Activated gamma-delta T cell treated with anti-CD3 and anti-CD28 coated beads, Interleukin-2, amount 50 U/mL, for 16 hours (primary cell): ENCODE measurements around the gene NBPF11.
"Not testable (repeated sequence)": the region's sequence is repeated elsewhere in the genome, so short reads cannot be mapped to it uniquely, and the experiment has no call there.

Source experiments
- DNase-seq: peaks from one replicate; pipeline ENCODE4 v3.0.0-alpha.2; 2020; ENCODE audit warnings: low read depth

NBPF11 gene

GRCh38 chr1:148149050-148149815 lies 2.8 kb downstream of the NBPF11 start:
- DNase-seq: not testable (repeated sequence)

DNA sequence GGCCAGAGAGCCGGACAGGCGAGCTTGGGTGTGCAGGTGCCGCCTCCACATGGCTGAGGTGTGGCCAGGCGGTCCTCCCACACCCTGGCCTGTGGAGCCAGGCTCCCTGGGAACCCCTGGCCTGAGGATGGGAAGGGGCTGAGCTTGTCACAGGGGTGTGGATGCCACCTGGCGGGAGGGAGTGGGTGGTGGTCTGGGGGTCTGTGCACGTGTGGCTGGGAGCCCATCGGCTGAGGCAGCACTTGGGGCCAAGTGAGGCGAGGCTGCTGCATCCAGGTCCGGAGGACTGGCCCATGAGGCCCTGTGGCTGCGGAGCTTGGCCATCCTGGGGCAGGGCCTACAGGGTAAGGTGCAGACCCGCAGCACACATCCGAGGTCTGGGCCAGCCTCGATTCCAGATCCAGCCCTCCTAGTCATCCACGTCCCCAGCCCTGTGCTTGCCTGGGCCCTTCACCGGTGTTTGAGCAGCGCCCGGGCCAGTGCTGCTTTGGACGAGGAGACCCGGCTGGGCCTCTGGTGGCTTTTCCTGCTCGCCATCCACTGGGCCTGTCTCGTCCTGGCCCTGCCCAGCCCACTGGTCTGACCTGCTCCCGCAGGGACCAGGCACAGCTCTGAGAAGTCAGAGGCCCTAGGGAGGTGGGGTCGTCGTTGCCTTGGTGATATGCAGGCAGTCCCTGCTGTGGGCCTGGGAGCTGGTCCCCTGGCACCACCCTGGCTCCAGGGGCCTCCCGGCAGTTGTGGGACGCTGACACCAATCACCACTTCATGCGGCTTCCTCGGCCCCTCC lies 4.8 kb downstream of the NBPF11 start:
- DNase-seq: not testable (repeated sequence)

DNA sequence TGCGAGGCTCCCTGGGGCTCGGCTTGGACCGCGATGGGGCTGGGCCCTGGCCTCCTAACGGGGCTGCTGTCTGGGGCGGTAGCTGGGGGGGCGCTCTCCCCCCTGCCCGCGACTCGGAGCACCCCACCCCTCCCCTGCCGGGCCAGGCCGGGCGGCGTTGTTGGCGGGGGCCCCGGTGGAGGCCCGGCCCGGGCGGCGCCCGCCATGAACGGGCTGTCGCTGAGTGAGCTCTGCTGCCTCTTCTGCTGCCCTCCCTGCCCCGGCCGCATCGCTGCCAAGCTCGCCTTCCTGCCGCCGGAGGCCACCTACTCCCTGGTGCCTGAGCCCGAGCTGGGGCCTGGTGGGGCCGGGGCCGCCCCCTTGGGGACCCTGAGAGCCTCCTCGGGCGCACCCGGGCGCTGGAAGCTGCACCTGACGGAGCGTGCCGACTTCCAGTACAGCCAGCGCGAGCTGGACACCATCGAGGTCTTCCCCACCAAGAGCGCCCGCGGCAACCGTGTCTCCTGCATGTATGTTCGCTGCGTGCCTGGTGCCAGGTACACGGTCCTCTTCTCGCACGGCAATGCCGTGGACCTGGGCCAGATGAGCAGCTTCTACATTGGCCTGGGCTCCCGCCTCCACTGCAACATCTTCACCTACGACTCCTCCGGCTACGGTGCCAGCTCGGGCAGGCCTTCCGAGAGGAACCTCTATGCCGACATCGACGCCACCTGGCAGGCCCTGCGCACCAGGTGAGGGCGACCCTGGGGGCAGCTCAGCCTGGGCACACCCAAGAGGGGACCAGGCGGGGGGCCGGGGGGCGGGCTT lies 5.7 kb downstream of the NBPF11 start:
- not testable (repeated sequence) for DNase-seq

DNA sequence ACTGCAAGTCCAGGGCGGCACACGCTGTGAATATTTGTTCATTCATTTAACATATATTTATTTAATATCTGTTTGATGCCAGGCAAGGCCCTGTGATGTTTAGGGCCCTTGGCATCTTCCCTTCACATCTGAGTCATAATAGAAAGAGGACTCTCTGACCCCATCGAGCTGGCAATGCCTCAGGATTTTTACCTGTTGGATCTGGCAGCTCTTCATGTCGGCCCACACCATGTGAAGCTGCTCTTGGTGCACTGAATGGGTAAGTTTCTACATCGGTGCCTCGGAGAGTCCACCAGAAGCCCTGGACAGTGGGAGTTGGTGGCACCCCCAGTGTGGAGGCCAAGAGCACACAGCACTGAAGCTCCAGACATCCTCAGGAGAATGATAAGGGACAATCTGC lies 8.9 kb downstream of the NBPF11 start:
- DNase-seq: not testable (repeated sequence)

- not testable (repeated sequence) for DNase-seq
These were observed 10.1 kb downstream of the NBPF11 start for GRCh38 chr1:148141936-148142335.

GRCh38 chr1:148138606-148139005 lies 13.5 kb downstream of the NBPF11 start:
- DNase-seq: not testable (repeated sequence)

GRCh38 chr1:148122341-148122740 lies 29.7 kb downstream of the NBPF11 start:
- DNase-seq: not testable (repeated sequence)

DNA sequence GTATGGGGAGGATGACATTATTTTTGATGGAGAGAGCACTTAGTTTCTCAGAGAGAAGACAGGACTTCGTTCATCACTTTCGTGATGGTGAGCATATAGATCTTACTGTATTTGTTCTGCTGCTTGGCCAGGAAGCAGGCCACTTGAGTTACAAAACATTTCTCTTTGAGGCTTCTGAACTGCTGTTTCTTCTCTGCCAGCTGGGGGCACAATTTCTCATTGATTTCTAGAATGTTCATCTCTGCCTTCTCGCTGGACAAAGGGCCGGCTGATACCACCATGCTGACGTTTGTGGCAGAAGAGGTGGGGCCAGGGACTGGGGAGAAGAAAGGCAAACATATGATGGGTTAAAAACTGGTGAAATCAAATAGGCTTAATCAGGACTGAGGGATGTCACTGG lies 31.7 kb downstream of the NBPF11 start:
- not testable (repeated sequence) for DNase-seq

- DNase-seq: not testable (repeated sequence)
These were observed 56.3 kb downstream of the NBPF11 start for GRCh38 chr1:148095732-148096131.

DNA sequence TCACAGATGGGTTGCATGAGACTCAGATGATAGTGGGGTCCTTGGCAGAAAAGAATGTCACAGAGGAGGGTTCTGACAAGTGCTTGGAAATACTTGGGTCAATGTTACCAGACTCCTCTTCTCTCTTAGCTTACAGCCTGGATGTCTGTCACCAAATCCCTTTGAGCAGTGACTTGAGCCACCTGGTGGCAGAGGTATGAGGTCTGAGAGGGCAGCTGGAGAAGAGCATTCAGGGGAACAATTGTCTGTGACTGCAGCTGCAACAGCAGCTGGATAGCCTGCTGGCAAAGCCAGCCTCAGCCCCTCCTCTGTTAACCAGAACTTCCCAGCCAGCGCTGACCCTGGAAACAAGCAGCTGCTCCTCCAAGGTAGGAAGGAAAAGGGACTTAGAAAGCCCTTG lies 65.9 kb downstream of the NBPF11 start:
- DNase-seq: not testable (repeated sequence)

- DNase-seq: not testable (repeated sequence)
These were observed 70.9 kb downstream of the NBPF11 start for GRCh38 chr1:148081205-148081604.

GRCh38 chr1:148078632-148079519 lies 73.2 kb downstream of the NBPF11 start:
- not testable (repeated sequence) for DNase-seq

- not testable (repeated sequence) for DNase-seq
These were observed 74.0 kb downstream of the NBPF11 start for GRCh38 chr1:148078090-148078489.

DNA sequence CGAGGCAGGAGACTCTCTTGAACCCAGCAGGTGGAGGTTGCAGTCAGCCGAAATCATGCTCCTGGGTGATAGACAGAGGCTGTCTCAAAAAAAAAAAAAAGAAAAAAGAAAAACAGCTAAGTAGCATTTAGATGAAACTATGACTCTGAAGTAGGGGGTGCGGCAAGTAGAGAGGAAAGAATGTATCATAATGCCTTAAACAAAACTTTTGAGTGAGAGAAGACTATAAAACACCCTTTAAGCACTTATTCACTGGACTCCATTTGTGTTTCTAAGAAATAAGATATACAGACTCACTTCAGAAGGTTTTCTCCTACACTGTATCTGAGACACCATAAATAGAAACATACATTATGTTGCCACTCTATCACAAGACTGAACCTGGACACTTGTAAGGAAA lies 74.6 kb downstream of the NBPF11 start:
- DNase-seq: not testable (repeated sequence)

GRCh38 chr1:148073392-148073791 lies 78.7 kb downstream of the NBPF11 start:
- DNase-seq: not testable (repeated sequence)

DNA sequence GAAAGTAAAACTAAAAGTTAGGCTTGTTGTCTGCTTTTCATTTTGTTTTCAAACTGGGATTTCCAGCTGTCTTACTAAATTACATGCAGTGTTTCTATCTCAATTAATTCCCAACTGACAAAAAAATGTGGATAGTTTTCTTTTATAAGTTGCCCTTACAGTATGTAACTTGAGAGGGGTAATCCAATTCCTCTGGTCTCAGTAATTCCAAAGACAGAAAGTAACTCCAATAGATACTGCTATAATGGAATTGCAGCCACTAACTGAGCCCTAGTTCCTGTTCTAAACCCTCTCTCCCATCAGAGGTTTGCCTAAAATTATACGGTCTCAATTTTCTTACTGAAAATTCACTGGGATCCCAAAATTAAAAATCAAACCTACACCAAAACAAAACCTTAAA lies 83.5 kb downstream of the NBPF11 start:
- DNase-seq: not testable (repeated sequence)

GRCh38 chr1:148068201-148068600 lies 83.9 kb downstream of the NBPF11 start:
- not testable (repeated sequence) for DNase-seq

- not testable (repeated sequence) for DNase-seq
These were observed 91.8 kb downstream of the NBPF11 start for GRCh38 chr1:148060294-148060701.

DNA sequence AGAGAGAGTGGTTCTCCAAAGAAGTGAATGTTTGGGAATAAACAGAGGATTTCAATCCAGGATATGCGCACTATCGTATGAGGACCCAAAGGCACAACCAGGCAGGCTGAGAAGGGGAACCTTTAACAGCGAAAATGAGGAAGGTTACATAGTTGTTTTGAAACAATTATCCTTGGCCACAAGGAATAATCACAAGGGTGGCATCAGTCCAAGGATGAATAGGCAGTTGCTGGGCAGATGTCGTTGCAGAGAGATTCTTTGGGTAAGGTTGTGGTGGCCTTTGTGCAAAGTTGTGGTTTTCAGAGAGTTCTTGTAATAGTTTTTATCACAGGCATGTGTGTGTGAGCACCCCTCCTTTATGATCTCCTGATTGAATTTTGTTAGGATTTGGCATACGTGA lies 94.7 kb downstream of the NBPF11 start:
- not testable (repeated sequence) for DNase-seq
